HG02763 (cell line): Measurements from ENCODE around the gene PACS1.
A peak's percentile ranks its signal among the peaks of the same experiment; 100 is the strongest.
"Not testable (repeated sequence)": the region's sequence is repeated elsewhere in the genome, so short reads cannot be mapped to it uniquely, and the experiment has no call there.

Source experiments
- ATAC-seq: cut with Tn5 transposase; IDR thresholded peaks from one replicate; pipeline ENCODE4 v1.9.1; 2021; ENCODE audit warnings: mild to moderate bottlenecking, moderate library complexity; ENCODE audit not compliant: unreplicated experiment

Gene PACS1

GRCh38 chr11:66072518-66072917, 2.4 kb downstream of the PACS1 start:
- no peak for ATAC-seq

- ATAC-seq: no peak
Measured at GRCh38 chr11:66073669-66074068, 3.6 kb downstream of the PACS1 start.

- no peak for ATAC-seq
Measured at GRCh38 chr11:66075273-66075672, 5.2 kb downstream of the PACS1 start.

GRCh38 chr11:66076561-66076960, 6.5 kb downstream of the PACS1 start:
- no peak for ATAC-seq

GRCh38 chr11:66077927-66078326, 7.9 kb downstream of the PACS1 start:
- no peak for ATAC-seq

GRCh38 chr11:66078949-66079348, 8.9 kb downstream of the PACS1 start:
- not testable (repeated sequence) for ATAC-seq

- no peak for ATAC-seq
Measured at GRCh38 chr11:66080055-66080817, 10.2 kb downstream of the PACS1 start.

- ATAC-seq: peak; percentile 62
Measured at GRCh38 chr11:66081505-66081904, 11.4 kb downstream of the PACS1 start.

GRCh38 chr11:66082946-66083698, 13.1 kb downstream of the PACS1 start:
- no peak for ATAC-seq

- ATAC-seq: no peak
Measured at GRCh38 chr11:66083767-66084166, 13.7 kb downstream of the PACS1 start.

GRCh38 chr11:66084821-66085475, 14.9 kb downstream of the PACS1 start:
- no peak for ATAC-seq

GRCh38 chr11:66087148-66087908, 17.3 kb downstream of the PACS1 start:
- ATAC-seq: no peak

- ATAC-seq: no peak
Measured at GRCh38 chr11:66089067-66089466, 19.0 kb downstream of the PACS1 start.

GRCh38 chr11:66090288-66090687, 20.2 kb downstream of the PACS1 start:
- ATAC-seq: no peak

GRCh38 chr11:66092125-66092524, 22.1 kb downstream of the PACS1 start:
- ATAC-seq: not testable (repeated sequence)

- not testable (repeated sequence) for ATAC-seq
Measured at GRCh38 chr11:66099746-66100145, 29.7 kb downstream of the PACS1 start.

GRCh38 chr11:66100272-66101065, 30.4 kb downstream of the PACS1 start:
- ATAC-seq: no peak

GRCh38 chr11:66101066-66101464, 31.0 kb downstream of the PACS1 start:
- no peak for ATAC-seq

- ATAC-seq: no peak
Measured at GRCh38 chr11:66104057-66104638, 34.1 kb downstream of the PACS1 start.
